A673 (cell line): ENCODE measurements around the gene OTOA.
"Not testable (repeated sequence)": the region's sequence is repeated elsewhere in the genome, so short reads cannot be mapped to it uniquely, and the experiment has no call there.

Experiments
- CTCF ChIP-seq: fragments of 300-800, 200-600 bp; sonication (generic); conservative IDR thresholded peaks from 2 replicates; pipeline ENCODE4 v1.5.1; 2017; ENCODE audit warnings: low read depth, mild to moderate bottlenecking, antibody characterized with exemption, low read length, moderate library complexity, mixed read lengths
- EZH2 ChIP-seq: fragments of 200-600 bp; sonication (generic); IDR thresholded peaks from 2 replicates; pipeline ENCODE4 v1.6.1; 2017; ENCODE audit warnings: borderline replicate concordance, low read depth, mild to moderate bottlenecking, mixed read lengths, antibody characterized with exemption, low read length; ENCODE audit not compliant: poor library complexity, severe bottlenecking

- peak; percentile 46 for TF ChIP-seq CTCF
- not testable (repeated sequence) for TF ChIP-seq EZH2
Observed at GRCh38 chr16:21801538-21802374, 138.0 kb downstream of the OTOA start.
